DOHH2 (cell line): ENCODE data around the gene IFRD1.

Source experiments
- H3F3A ChIP-seq: fragments of 200-600 bp; sonication (generic), shearing (Covaris generic); 2 replicates; pipeline ENCODE4 v1.6.0; 2016; ENCODE audit warnings: antibody characterized with exemption, mild to moderate bottlenecking; ENCODE audit not compliant: control insufficient read depth, insufficient read depth
- H3K27ac ChIP-seq: fragments of 200-600 bp; sonication (generic); 2 replicates; pipeline ENCODE4 v1.5.1; 2014; ENCODE audit warnings: low read depth, mild to moderate bottlenecking, low read length, moderate library complexity
- H3K27me3 ChIP-seq: fragments of 200-600 bp; sonication (generic); 2 replicates; pipeline ENCODE4 v1.6.1; 2014; ENCODE audit warnings: mild to moderate bottlenecking, low read length, mixed read lengths; ENCODE audit not compliant: control insufficient read depth
- H3K36me3 ChIP-seq: fragments of 200-600 bp; sonication (generic); 2 replicates; pipeline ENCODE4 v1.6.1; 2014; ENCODE audit warnings: mild to moderate bottlenecking, low read length, moderate library complexity, mixed read lengths; ENCODE audit not compliant: control insufficient read depth
- H3K4me1 ChIP-seq: fragments of 200-600 bp; sonication (generic); 2 replicates; pipeline ENCODE4 v1.6.1; 2014; ENCODE audit warnings: mild to moderate bottlenecking, low read length, mixed read lengths; ENCODE audit not compliant: control insufficient read depth
- H3K4me2 ChIP-seq: fragments of 200-600 bp; sonication (generic); 2 replicates; pipeline ENCODE4 v1.6.0; 2014; ENCODE audit warnings: mild to moderate bottlenecking, low read length, moderate library complexity
- H3K4me3 ChIP-seq: fragments of 200-600 bp; sonication (generic); 2 replicates; pipeline ENCODE4 v1.5.1; 2014; ENCODE audit warnings: mild to moderate bottlenecking, low read length, mixed read lengths
- H3K79me2 ChIP-seq: fragments of 200-600 bp; sonication (generic); 2 replicates; pipeline ENCODE4 v1.6.1; 2014; ENCODE audit warnings: mild to moderate bottlenecking, low read length, mixed read lengths; ENCODE audit not compliant: control insufficient read depth
- H3K9me2 ChIP-seq: fragments of 200-600 bp; sonication (generic); replicated peaks from 2 replicates; pipeline ENCODE4 v1.6.1; 2014; ENCODE audit warnings: mild to moderate bottlenecking, low read length, mixed read lengths; ENCODE audit not compliant: control insufficient read depth
- H3K9me3 ChIP-seq: fragments of 200-600 bp; sonication (generic); 2 replicates; pipeline ENCODE4 v1.6.1; 2014; ENCODE audit warnings: antibody characterized with exemption, low read length, mixed read lengths; ENCODE audit not compliant: control insufficient read depth, insufficient read depth
- H4K20me1 ChIP-seq: fragments of 200-600 bp; sonication (generic); 2 replicates; pipeline ENCODE4 v1.6.0; 2014; ENCODE audit warnings: low read depth, mild to moderate bottlenecking, antibody characterized with exemption, low read length, moderate library complexity; ENCODE audit not compliant: control insufficient read depth, insufficient read depth
- EZH2phosphoT487 ChIP-seq: fragments of 200-600 bp; sonication (generic); IDR thresholded peaks from 2 replicates; pipeline ENCODE4 v1.6.1; 2017; ENCODE audit warnings: borderline replicate concordance, mild to moderate bottlenecking, antibody characterized with exemption, low read length, moderate library complexity, mixed read lengths
- TF ChIP-seq, protein P1 (sequence below): fragments of 200-600 bp; sonication (generic); IDR thresholded peaks from one replicate; pipeline ENCODE4 v1.5.1; 2014; ENCODE audit warnings: antibody characterized with exemption, mild to moderate bottlenecking, low read depth, low read length; ENCODE audit not compliant: poor library complexity, severe bottlenecking

The IFRD1 gene

DNA sequence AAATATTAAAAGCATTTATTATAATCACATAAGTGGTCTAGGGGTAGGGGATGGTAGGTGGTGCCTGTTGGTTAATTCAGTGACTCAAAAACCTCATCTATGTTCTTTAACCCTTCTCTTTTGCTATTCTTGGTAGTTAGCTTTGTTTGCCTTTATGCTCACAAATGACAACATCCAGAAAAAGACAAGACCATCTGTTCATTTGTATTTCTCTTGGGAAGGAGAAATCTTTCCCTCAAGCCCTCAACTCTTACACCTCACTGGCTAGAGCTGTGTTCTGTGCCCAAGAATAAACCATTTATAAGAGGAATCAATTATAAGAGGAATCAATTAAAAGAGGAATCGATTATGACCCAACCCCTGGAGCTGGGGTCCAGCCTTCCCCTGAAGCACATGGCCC is 10.8 kb upstream of the IFRD1 start:
- H3K79me2 ChIP-seq = no peaks in the 10 kb centered on the region
- H3K4me3 ChIP-seq = no peak overlapping the region
- no peaks in the 10 kb centered on the region for H3F3A ChIP-seq
- no peaks in the 10 kb centered on the region for H3K4me1 ChIP-seq
- no peak overlapping the region for H3K27ac ChIP-seq
- no peak overlapping the region for H3K4me2 ChIP-seq
- H3K36me3 ChIP-seq = no peaks in the 10 kb centered on the region
- no peaks in the 10 kb centered on the region for H4K20me1 ChIP-seq
- TF ChIP-seq, protein P1, sequence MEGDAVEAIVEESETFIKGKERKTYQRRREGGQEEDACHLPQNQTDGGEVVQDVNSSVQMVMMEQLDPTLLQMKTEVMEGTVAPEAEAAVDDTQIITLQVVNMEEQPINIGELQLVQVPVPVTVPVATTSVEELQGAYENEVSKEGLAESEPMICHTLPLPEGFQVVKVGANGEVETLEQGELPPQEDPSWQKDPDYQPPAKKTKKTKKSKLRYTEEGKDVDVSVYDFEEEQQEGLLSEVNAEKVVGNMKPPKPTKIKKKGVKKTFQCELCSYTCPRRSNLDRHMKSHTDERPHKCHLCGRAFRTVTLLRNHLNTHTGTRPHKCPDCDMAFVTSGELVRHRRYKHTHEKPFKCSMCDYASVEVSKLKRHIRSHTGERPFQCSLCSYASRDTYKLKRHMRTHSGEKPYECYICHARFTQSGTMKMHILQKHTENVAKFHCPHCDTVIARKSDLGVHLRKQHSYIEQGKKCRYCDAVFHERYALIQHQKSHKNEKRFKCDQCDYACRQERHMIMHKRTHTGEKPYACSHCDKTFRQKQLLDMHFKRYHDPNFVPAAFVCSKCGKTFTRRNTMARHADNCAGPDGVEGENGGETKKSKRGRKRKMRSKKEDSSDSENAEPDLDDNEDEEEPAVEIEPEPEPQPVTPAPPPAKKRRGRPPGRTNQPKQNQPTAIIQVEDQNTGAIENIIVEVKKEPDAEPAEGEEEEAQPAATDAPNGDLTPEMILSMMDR = no peak
- TF ChIP-seq EZH2phosphoT487 = no peak
- H3K9me3 ChIP-seq = no peaks in the 10 kb centered on the region
- H3K9me2 ChIP-seq = no peaks in the 10 kb centered on the region
- no peaks in the 10 kb centered on the region; the same call in 1 of the 2 replicates for H3K27me3 ChIP-seq

DNA sequence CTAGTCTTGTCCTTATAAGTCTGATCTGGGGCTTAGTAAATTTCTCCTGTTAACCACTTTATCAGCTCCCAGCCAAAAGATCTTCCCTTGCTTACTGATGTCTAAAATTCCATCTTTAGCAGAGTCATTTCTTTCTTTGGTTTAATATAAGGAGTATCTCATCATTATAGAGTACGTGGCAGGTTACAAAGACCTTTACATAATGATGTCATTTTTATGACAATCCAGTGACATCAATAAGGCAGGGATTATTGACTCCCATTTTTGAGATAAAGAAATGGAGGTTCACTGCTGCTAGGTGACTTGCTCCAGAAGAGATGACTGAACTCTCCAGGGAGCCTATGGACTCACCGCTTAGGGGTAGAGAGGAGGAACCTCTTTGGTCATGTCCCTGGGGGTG is 8.1 kb upstream of the IFRD1 start:
- Histone ChIP-seq H3K79me2 (no peaks in the 10 kb centered on the region), H3K4me3 (no peak overlapping the region), H3K4me1 (no peaks in the 10 kb centered on the region), H3K36me3 (no peaks in the 10 kb centered on the region), H3F3A (no peaks in the 10 kb centered on the region), H3K9me3 (no peaks in the 10 kb centered on the region), H3K4me2 (no peak overlapping the region), H4K20me1 (no peaks in the 10 kb centered on the region), H3K27ac (no peak overlapping the region), H3K27me3 (no peaks in the 10 kb centered on the region; the same call in 1 of the 2 replicates), H3K9me2 (no peaks in the 10 kb centered on the region)
- TF ChIP-seq, protein P1 = no peak
- no peak for TF ChIP-seq EZH2phosphoT487

DNA sequence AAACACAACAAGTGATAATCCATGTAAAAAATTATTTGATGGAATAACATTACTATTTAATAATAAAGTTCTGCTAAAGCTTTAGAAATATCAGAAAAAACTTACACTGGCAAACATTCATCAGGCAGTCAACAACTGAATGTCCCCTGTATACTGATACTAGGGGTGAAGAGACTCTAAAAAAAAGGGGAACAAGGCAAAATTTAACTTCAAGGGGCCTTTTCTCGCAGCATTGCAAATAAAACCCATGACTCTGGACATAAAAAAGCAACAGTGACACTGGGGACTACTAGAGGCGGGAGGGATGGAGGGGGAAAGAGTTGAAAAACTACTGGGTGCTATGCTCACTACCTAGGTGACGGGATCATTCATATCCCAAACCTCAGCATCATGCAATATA is 5.8 kb upstream of the IFRD1 start:
- TF ChIP-seq EZH2phosphoT487 = no peak
- TF ChIP-seq, protein P1 = no peak
- H3K9me3 ChIP-seq = no peaks in the 10 kb centered on the region
- H3F3A ChIP-seq = no peaks in the 10 kb centered on the region
- no peaks in the 10 kb centered on the region for H3K36me3 ChIP-seq
- peaks cover 5% of the 10 kb centered on the region for H3K4me1 ChIP-seq
- no peak overlapping the region for H3K4me2 ChIP-seq
- no peaks in the 10 kb centered on the region for H4K20me1 ChIP-seq
- no peak overlapping the region for H3K27ac ChIP-seq
- no peaks in the 10 kb centered on the region for H3K9me2 ChIP-seq
- no peaks in the 10 kb centered on the region for H3K27me3 ChIP-seq
- no peaks in the 10 kb centered on the region for H3K79me2 ChIP-seq
- no peak overlapping the region for H3K4me3 ChIP-seq

DNA sequence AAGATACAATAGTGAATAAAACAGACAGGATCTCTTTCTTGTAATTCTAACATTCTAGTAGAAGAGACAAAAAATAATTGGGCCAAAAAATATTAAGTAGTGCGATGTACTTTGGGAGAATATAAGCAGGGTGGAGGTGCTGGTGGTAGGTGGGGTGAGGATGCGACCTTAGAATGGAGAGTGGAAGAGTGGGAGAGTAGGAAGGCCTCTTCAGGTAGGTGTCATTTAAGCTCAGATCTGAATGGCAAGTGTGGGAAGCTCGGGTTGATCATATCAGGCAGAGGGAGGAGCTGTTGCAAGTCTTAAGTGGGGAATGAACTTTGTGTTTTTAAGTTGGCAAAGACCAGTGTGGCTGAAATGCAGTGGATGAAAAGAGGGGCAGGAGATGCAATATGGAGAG is 3.8 kb upstream of the IFRD1 start:
- H3K79me2 ChIP-seq = peaks cover 14% of the 10 kb centered on the region
- peaks cover 8% of the 10 kb centered on the region for H3K4me1 ChIP-seq
- peaks cover 9% of the 10 kb centered on the region for H3K36me3 ChIP-seq
- H3K27me3 ChIP-seq = no peaks in the 10 kb centered on the region
- H3K27ac ChIP-seq = no peak overlapping the region
- no peak overlapping the region for H3K4me2 ChIP-seq
- no peak for TF ChIP-seq EZH2phosphoT487
- TF ChIP-seq, protein P1 = no peak
- H3F3A ChIP-seq = no peaks in the 10 kb centered on the region
- 0 out of 2 replicates have a peak, but pooled peaks cover 5% of the 10 kb centered on the region for H4K20me1 ChIP-seq
- H3K9me3 ChIP-seq = no peaks in the 10 kb centered on the region
- no peak overlapping the region for H3K4me3 ChIP-seq
- H3K9me2 ChIP-seq = no peaks in the 10 kb centered on the region
